Endothelial cell of hepatic sinusoid (primary cell): ENCODE data around the gene RTN1.
"Not testable (repeated sequence)": the region's sequence is repeated elsewhere in the genome, so short reads cannot be mapped to it uniquely, and the experiment has no call there.

ENCODE experiments used
- in situ Hi-C: cut with HindIII; loops from 2 replicates; pipeline ENCODE4 v1.10.0; 2017; ENCODE audit warnings: low sequenced_read_pairs

RTN1 gene

DNA sequence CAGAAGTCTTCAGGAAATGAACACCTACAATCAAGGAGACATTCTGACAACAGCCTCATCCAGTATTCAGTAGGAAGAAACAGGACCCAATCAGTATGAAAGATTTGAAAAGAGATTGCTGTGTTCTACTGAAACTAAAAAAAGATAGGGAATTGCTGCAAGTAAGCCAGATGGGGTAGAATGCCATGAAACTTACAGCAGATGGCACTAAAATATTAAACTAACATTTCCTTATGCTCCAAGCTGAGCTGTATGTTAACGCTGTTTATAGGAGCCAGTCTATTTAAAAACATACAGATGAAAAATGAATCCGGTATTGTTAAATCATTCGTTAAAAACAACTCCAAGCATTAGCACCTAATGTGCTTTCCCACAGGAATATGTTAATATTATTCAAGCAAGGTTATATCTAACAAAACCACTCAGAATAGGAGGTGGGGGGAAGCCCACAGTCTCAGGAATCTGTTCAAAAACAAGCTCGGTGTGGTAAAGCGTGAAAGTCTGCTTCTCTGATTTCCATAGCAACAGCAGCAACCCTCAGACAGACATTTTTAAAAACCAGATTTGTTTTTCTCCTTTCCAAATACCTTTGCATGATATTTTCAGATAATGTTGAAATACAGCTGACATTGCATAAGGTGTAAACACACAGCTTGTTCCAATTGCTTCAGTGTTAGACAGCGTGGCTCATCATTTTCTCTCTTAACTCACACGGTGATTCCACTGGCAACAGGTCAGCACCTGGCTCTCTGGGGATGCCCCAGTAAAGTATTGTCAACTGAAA, 162.6 kb downstream of the RTN1 start:
- in situ Hi-C loops: no loop called here

DNA sequence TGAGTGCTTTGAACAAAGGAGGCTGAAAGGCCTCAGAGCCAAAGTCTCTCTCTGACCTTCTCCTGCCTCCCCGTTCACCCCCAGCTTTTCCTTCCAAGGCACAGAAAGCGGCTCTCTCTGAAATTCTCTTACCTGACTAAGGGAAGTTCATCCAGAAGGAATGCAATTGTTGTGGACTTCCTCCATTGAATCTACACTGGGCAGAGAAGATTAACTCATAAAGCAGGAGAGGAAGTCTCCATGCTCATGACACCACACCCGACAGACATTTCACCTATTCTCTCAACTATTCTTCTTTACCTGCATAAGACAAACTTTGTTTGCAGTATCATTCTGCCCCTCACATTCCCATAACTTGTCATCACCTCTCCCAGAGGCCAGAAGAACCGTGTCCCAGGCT, 164.7 kb downstream of the RTN1 start:
- in situ Hi-C loops: no loop called here

- in situ Hi-C loops: no loop called here
These were observed 165.3 kb downstream of the RTN1 start for GRCh38 chr14:59705245-59705644.

DNA sequence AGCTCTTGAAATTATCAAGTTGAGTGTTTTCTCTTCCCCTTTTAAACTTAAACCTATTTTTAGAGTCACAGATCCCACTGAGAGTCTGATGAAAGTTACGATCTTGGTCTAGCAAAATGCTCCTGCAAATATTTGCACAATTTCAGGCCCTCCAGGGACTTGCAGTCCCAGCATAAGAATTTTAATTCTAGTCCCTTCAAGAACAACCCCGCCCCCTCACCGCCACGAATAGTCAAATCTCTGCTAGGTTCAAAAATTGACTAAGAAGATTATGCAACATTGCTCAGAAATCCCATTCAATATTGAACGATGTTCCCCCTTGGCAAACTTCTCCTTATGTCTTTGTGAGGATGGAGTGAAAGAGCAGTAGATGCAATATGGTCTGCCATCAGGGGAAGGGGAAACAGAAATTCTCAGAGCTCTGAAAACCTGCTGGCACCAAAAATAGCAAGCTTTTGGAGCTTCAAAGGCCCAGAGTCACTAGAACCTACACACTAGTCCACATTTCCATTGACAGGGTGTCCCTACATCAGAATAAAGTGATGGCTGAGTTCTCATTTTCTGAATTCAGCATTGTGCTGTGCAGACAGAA, 166.4 kb downstream of the RTN1 start:
- in situ Hi-C loops: no loop called here

DNA sequence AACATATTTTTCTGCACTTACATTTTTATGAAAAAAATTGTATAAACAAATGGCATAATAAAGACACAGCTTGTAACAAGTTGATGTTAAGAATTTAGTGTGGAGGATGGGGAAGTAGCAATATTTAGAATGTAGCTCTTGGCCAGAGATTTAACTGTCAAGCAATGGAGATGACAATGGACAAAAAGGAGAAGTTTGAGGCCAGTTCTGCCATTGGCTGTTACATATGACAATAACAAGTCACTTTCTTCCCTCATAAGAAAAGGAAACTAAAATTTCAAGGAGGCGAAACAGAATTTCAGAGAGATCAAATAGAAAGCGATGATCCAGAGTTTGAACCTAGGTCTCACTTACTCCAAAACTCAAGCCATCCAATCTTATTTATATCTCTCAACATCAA, 171.1 kb downstream of the RTN1 start:
- in situ Hi-C loops: no loop called here

- in situ Hi-C loops: no loop called here
These were observed 171.8 kb downstream of the RTN1 start for GRCh38 chr14:59698793-59699192.

GRCh38 chr14:59695198-59695597, 175.4 kb downstream of the RTN1 start:
- in situ Hi-C loops: no loop called here

- in situ Hi-C loops: no loop called here
These were observed 179.3 kb downstream of the RTN1 start for GRCh38 chr14:59691266-59691665.

- in situ Hi-C loops: no loop called here
These were observed 180.2 kb downstream of the RTN1 start for GRCh38 chr14:59690426-59690825.

DNA sequence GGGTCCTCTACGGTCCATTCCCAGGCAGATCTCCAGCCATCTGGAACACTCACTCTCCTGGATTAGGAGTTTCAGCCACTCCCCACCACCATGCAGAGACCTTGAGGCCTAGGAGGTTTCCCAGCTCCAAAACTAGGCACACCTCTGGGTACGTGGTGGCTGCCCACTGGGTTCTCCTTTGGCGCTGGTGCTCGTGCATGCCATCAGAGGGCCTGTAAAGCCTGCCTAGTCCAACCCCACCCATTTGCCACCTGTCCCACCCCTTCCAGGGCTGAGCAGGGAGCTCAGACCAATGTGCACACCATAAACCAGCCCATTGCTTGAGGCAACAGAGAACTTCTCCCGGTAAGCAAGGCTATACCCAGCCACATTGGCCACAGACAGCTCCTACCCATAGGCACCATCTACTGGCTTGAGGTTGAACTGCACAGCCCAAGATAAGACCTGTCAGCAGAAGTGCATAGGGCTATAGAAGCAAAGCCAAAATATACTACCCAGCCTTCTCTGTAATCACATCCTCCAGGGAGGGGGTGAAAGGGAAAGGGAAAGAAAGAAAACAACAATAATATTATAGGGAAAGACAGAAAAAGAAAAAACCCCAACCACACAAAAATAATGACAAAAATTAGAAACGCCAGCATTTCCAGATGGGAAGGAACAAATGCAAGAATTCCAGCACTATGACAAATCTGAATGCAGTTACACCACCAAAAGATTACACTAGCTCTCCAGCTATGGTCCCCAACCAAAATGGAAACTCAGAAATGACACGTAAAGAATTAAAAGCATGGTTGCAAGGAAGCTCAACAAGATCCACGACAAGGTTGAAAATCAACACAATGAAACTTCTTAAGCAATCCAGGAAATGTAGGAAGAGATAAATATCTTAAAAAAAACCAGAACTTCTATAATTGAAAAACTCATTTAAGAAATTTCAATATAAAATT, 182.1 kb downstream of the RTN1 start:
- in situ Hi-C loops: no loop called here

DNA sequence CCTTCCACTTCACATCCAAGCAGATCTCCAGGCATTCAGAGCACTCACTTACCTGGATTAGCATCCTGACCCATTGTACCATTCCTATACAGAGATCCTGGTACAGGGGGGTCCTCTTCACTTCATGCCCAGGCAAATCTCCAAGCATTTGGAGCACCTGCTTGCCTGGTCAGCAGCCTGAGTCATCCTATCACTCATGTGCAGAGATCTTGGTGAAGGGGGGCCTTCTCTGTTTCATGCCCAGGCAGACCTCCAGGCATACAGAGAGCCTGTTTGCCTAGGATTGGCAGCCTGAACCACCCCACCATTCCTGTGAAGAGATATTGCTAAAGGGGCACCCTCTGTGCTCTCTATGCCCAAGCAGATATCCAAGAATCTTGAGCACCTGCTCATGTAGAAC, 182.9 kb downstream of the RTN1 start:
- in situ Hi-C loops: no loop called here

GRCh38 chr14:59679872-59680271, 190.7 kb downstream of the RTN1 start:
- in situ Hi-C loops: no loop called here

GRCh38 chr14:59678352-59678751, 192.2 kb downstream of the RTN1 start:
- in situ Hi-C loops: no loop called here

DNA sequence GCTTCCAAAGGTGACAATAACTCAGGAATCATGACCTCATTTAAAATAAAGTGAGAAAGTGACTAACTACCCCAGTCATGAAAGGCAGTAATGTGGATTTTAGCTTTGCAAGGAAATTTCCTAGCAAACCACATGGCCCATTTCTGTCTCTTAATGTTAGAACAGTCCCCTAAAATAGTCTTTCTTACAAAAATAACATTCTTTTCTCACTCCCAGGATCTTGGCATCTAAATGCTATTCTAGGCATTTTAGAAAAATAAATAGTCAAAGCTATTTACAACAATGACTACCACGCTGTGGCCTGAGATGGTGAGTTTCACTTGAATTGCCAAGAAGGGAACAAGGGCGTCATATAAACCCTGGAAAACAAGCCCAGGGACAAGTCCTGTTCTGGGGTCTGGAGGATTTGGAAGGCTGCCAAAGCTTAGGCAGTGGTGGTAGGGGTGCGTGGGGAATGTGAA, 192.8 kb downstream of the RTN1 start:
- in situ Hi-C loops: no loop called here

- in situ Hi-C loops: no loop called here
These were observed 195.2 kb downstream of the RTN1 start for GRCh38 chr14:59675394-59675793.

DNA sequence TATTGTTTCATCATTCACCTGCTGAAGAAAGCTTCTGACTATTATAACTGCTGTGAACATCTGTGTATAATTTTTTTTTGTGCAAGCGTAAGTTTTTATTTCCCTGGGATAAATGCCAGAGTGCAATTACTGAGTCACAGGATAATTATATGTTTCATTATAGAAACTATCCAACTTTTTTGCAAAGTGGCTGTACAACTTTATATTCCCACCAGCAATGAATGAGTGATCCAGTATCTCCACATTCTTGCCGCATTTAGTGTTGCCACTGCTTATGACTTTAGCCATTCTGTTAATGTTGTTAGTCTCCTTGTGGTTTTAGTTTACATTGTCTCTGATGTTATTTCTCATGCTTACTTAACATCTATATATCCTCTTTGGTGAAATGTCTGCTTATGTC, 205.8 kb downstream of the RTN1 start:
- in situ Hi-C loops: no loop called here

GRCh38 chr14:59657769-59658168, 212.8 kb downstream of the RTN1 start:
- in situ Hi-C loops: no loop called here

DNA sequence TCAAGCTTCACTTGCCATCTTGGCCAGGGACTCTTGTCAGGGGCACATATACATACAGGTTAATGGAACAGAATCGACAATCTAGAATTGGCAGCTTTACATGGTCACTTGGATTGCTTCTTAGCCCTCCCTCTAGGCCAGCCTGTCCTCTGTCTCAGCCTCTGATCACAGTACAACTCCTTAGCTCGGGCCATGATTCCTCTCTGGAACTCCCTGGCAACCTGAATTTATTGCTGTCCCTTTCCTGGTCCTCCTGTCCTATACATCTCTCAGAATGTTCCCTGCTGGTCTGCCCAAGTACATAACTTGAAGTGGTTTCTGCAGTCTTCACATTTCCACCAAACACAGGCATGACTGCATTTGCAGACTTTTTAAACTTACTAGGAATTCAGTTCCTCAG, 214.1 kb downstream of the RTN1 start:
- in situ Hi-C loops: no loop called here

DNA sequence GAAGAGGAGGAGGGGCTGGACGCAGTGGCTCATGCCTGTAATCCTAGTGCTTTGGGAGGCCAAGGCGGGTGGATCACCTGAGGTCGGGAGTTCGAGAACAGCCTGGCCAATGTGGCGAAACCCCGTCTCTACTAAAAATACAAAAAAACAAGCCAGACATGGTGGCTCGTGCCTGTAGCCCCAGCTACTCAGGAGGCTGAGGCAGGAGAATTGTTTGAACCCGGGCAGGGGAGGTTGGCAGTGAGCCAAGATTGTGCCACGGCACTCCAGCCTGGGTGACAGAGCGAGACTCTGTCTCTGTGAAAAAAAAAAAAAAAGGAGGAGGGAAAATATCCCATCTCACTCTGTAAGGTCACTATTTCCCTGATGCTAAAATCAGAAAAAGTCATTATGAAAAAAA, 216.4 kb downstream of the RTN1 start:
- in situ Hi-C loops: not testable (repeated sequence)

GRCh38 chr14:59646832-59647231, 223.7 kb downstream of the RTN1 start:
- in situ Hi-C loops: not testable (repeated sequence)

- in situ Hi-C loops: no loop called here
These were observed 231.7 kb downstream of the RTN1 start for GRCh38 chr14:59638885-59639284.

- in situ Hi-C loops: no loop called here
These were observed 236.0 kb downstream of the RTN1 start for GRCh38 chr14:59634617-59635016.
